ENCODE measurements around the gene RBBP8NL.

RBBP8NL gene

GRCh38 chr20:62413025-62413570, 14.2 kb downstream of the RBBP8NL start:
- H3K4me3 ChIP-seq (ENCODE audit: low read depth, low read length): no peak overlapping the region
- no peak for TF ChIP-seq CTCF (IDR thresholded peaks at IDR 0.05; ENCODE audit: borderline replicate concordance, insufficient read depth, low read depth, low read length)

- no peak overlapping the region for H3K4me3 ChIP-seq (ENCODE audit: low read depth, low read length)
- TF ChIP-seq CTCF (IDR thresholded peaks at IDR 0.05; ENCODE audit: borderline replicate concordance, insufficient read depth, low read depth, low read length): no peak
Measured at GRCh38 chr20:62412194-62413024, 14.9 kb downstream of the RBBP8NL start.

GRCh38 chr20:62411479-62412193, 15.7 kb downstream of the RBBP8NL start:
- H3K4me3 ChIP-seq (ENCODE audit: low read depth, low read length): no peak overlapping the region
- TF ChIP-seq CTCF (IDR thresholded peaks at IDR 0.05; ENCODE audit: borderline replicate concordance, insufficient read depth, low read depth, low read length): no peak

GRCh38 chr20:62410746-62411478, 16.4 kb downstream of the RBBP8NL start:
- H3K4me3 ChIP-seq (ENCODE audit: low read depth, low read length): no peak overlapping the region
- TF ChIP-seq CTCF (IDR thresholded peaks at IDR 0.05; ENCODE audit: borderline replicate concordance, insufficient read depth, low read depth, low read length): no peak

GRCh38 chr20:62409931-62410745, 17.2 kb downstream of the RBBP8NL start:
- TF ChIP-seq CTCF (IDR thresholded peaks at IDR 0.05; ENCODE audit: borderline replicate concordance, insufficient read depth, low read depth, low read length): peak; percentile 66
- no peak overlapping the region for H3K4me3 ChIP-seq (ENCODE audit: low read depth, low read length)

GRCh38 chr20:62409086-62409853, 18.1 kb downstream of the RBBP8NL start:
- TF ChIP-seq CTCF (IDR thresholded peaks at IDR 0.05; ENCODE audit: borderline replicate concordance, insufficient read depth, low read depth, low read length): no peak
- no peak overlapping the region for H3K4me3 ChIP-seq (ENCODE audit: low read depth, low read length)

All from GM12875 (cell line).